Uterus (tissue), 4 donors: ENCODE data around the gene PLCH2. TPM values are rescaled to one million over a fixed set of nuclear protein-coding genes. Genes with fewer than 3 reads are reported as not detected.

Source experiments
- DNase-seq, 2 donors: peaks; one replicate each; pipeline ENCODE4 v3.0.0-alpha.2; 2019 to 2020
- H3K27ac ChIP-seq, 2 donors: fragments of 200-600 bp; sonication (generic); 1 replicate in 1 of 2; 2 replicates in 1 of 2; pipeline ENCODE4 v1.5.1; 2016 to 2018
- H3K27me3 ChIP-seq, 2 donors: fragments of 200-600 bp; sonication (generic); one replicate each; pipeline ENCODE4 v1.5.1; 2018 to 2019; ENCODE audit warnings: control low read depth in 1 of 2
- H3K36me3 ChIP-seq, 2 donors: fragments of 200-600 bp; sonication (generic); one replicate each; pipeline ENCODE4 v1.5.1; 2019; ENCODE audit warnings: control low read depth in 1 of 2
- H3K4me1 ChIP-seq, 2 donors: fragments of 200-600 bp; sonication (generic); one replicate each; pipeline ENCODE4 v1.5.1; 2018 to 2019; ENCODE audit warnings: control low read depth in 1 of 2
- H3K4me3 ChIP-seq, 2 donors: fragments of 200-600 bp; sonication (generic); 1 replicate in 1 of 2; 2 replicates in 1 of 2; pipeline ENCODE4 v1.5.1; 2018 to 2019; ENCODE audit warnings: mild to moderate bottlenecking in 1 of 2
- H3K9me3 ChIP-seq, 2 donors: fragments of 200-600 bp; sonication (generic); one replicate each; pipeline ENCODE4 v1.5.1; 2019; ENCODE audit warnings: control low read depth in 1 of 2
- POLR2A ChIP-seq, 2 donors: fragments of 450-650 bp; IDR thresholded peaks; one replicate each; pipeline ENCODE4 v1.6.1; 2016; ENCODE audit warnings: antibody characterized with exemption in 2 of 2, mild to moderate bottlenecking in 1 of 2, moderate library complexity in 1 of 2
- intact Hi-C: fragments of 100-400 bp; cut with DNase I; formaldehyde crosslinking; loops from one replicate; pipeline ENCODE4 v1.15.1; 2023; ENCODE audit warnings: low total_unique reads
- total RNA-seq, 4 donors: library from RNA; depleted of rRNA in 3 of 4; stranded (reverse); fragments of >200 nt in 3 of 4; gene quantifications; one replicate each; pipeline versions ENCODE4 v1.1.0 to v1.2.4, GENCODE V29; 2014 to 2023
- TF ChIP-seq, protein P1 (sequence below), 4 experiments: fragments of 200-600 bp in 2 of 4; fragments of 450-650 bp in 2 of 4; sonication (generic) in 2 of 4; IDR thresholded peaks; one replicate each; pipeline ENCODE4 v1.5.1; 2016 to 2019; ENCODE audit warnings: antibody characterized with exemption in 4 of 4, mild to moderate bottlenecking in 2 of 4, moderate library complexity in 1 of 4
- donor health status: DM: yes; HTN: yes; CAD: no.

PLCH2 gene
- total RNA-seq, 4 donors from 2014 or later = 0.21 to 3.0 TPM; not detected in 2

DNA sequence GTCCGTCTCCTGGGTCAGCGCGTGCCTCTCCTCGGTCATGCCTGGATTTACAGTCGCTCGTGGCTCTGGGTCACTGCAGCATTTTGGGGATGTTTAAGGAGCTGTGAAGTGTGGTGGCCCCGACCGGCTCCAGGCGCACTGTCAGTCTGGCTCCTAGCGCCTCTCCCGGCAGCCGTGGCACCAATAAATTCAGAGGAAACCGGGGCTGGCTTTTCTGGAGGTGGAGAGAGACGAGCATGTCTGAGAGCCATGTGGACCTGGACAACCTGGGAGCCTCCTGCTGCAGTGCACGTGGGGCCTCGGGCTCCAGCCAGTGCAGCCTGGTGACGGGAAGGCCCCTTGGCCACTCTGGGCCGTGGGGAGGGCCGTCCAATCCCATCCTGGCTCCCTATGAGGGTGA, 17.1 kb downstream of the PLCH2 start:
- H3K4me1 ChIP-seq = no peaks in the 10 kb centered on the region
- H3K9me3 ChIP-seq = peaks cover 0 to 4% of the 10 kb centered on the region in 2 donors
- DNase-seq = no peak
- H3K27me3 ChIP-seq = no peaks in the 10 kb centered on the region
- TF ChIP-seq, protein P1, sequence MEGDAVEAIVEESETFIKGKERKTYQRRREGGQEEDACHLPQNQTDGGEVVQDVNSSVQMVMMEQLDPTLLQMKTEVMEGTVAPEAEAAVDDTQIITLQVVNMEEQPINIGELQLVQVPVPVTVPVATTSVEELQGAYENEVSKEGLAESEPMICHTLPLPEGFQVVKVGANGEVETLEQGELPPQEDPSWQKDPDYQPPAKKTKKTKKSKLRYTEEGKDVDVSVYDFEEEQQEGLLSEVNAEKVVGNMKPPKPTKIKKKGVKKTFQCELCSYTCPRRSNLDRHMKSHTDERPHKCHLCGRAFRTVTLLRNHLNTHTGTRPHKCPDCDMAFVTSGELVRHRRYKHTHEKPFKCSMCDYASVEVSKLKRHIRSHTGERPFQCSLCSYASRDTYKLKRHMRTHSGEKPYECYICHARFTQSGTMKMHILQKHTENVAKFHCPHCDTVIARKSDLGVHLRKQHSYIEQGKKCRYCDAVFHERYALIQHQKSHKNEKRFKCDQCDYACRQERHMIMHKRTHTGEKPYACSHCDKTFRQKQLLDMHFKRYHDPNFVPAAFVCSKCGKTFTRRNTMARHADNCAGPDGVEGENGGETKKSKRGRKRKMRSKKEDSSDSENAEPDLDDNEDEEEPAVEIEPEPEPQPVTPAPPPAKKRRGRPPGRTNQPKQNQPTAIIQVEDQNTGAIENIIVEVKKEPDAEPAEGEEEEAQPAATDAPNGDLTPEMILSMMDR (IDR thresholded peaks at IDR 0.05) = no peak
- no peak for TF ChIP-seq POLR2A (IDR thresholded peaks at IDR 0.05)
- H3K27ac ChIP-seq = no peak overlapping the region
- no peak overlapping the region for H3K4me3 ChIP-seq
- intact Hi-C loops = no loop called here
- H3K36me3 ChIP-seq = no peaks in the 10 kb centered on the region

DNA sequence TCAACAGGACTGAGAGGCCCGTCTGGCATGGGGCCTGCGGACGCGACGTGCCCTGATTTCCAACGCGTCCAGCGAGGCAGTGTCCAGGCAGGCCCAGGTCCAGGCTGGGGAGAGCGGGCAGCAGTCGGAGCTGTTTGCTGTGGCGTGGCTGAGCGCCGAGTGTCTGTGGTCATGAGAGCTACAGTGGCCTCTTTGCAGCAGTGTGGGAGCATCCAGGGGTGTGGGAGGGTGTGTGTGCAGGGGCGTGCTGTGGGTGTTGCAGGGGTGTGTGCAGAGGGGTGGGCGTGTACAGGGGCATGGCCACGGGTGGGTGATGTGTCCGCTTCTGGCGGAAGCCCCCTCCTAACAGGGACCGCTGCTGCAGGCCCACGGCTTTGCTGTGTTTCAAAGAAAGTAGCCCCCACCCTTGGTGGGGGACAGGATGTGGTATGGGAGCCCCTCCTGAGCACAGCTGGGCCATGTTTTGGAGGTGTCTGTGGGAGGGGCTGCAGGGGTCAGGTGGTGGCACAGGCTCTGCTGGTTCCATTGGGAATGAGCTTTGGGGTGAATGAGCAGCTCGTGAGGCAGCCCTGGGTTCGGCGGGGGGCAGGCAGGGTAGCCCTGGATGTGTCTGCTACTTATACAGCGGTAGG, 17.7 kb downstream of the PLCH2 start:
- no peaks in the 10 kb centered on the region for H3K27me3 ChIP-seq
- H3K4me3 ChIP-seq = no peak overlapping the region
- H3K4me1 ChIP-seq = no peaks in the 10 kb centered on the region
- no peaks in the 10 kb centered on the region for H3K36me3 ChIP-seq
- H3K9me3 ChIP-seq = no peaks in the 10 kb centered on the region
- TF ChIP-seq POLR2A (IDR thresholded peaks at IDR 0.05) = no peak
- intact Hi-C loops = no loop called here
- H3K27ac ChIP-seq = no peak overlapping the region
- no peak for DNase-seq

DNA sequence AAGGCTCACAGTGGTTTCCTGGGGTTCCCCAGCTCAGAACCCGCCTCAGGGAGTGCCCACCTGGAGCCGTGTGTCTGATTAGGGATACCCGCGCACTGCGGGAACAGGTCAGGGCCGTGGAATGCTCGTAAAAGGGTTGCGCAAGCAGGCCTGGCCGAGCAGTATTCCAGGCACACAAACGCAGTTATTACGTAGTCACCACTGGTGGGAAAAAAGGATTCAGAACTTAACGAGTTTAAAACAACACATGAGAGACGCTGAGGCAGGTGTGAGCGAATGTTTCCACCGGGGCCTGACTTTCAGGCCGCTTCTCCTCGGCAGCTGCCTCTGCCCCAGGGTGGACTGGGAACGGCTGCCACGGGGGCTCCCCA, 18.2 kb downstream of the PLCH2 start:
- TF ChIP-seq, protein P1 (IDR thresholded peaks at IDR 0.05) = no peak
- no peak for TF ChIP-seq POLR2A (IDR thresholded peaks at IDR 0.05)
- Histone ChIP-seq H3K36me3 (no peaks in the 10 kb centered on the region), H3K27ac (no peak overlapping the region), H3K9me3 (no peaks in the 10 kb centered on the region), H3K4me3 (no peak overlapping the region), H3K27me3 (no peaks in the 10 kb centered on the region), H3K4me1 (no peaks in the 10 kb centered on the region)
- intact Hi-C loops = no loop called here
- DNase-seq = peak in 1 of 2 donors; percentile 31

DNA sequence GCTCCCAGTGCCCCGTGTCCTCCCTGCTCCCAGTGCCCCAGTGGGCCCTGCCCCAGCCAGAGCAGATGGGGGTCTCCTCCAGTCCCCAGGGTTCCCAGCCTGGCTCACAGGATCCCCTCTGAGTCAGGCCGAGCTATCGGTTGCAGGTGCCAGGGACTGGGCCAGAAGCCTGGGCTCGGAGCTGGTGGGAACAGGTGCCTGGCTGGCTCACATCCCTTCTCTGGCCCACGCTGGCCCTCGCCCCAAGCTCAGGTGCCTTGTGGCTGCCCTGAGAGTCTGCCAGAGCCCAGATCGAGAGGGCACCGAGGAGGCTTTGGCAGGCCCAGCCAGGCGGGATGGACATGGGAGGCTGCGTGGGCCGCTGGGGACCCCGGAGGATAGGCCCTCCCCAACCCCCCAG, 18.9 kb downstream of the PLCH2 start:
- TF ChIP-seq, protein P1 (IDR thresholded peaks at IDR 0.05) = no peak
- no peak for TF ChIP-seq POLR2A (IDR thresholded peaks at IDR 0.05)
- H3K4me3 ChIP-seq = no peak overlapping the region
- intact Hi-C loops = no loop called here
- H3K27me3 ChIP-seq = no peaks in the 10 kb centered on the region
- no peak for DNase-seq
- no peaks in the 10 kb centered on the region for H3K9me3 ChIP-seq
- H3K36me3 ChIP-seq = no peaks in the 10 kb centered on the region
- no peak overlapping the region for H3K27ac ChIP-seq
- H3K4me1 ChIP-seq = no peaks in the 10 kb centered on the region

DNA sequence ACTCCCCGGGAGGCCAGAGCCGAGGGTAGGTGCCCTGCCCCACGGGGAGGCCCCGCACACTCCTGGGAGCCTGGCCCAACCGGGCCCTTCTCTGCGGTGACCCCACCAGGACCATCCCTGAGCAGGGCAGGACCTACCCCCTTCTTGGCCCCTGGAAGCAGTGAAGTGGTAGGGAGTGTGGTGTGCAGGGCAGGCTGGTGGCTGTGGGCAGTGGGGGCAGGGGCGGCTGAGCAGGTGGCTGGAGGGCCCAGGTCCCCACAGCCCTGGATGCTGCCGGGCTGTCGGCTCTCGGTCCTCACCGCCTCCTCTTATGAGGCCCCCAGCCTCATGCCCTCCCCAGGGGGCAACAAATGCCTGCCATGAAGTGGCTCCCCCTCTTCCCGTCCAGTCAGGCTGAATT, 19.5 kb downstream of the PLCH2 start:
- Histone ChIP-seq H3K9me3 (no peaks in the 10 kb centered on the region), H3K4me3 (no peak overlapping the region), H3K36me3 (no peaks in the 10 kb centered on the region), H3K4me1 (no peaks in the 10 kb centered on the region), H3K27me3 (no peaks in the 10 kb centered on the region), H3K27ac (no peak overlapping the region)
- intact Hi-C loops = no loop called here
- DNase-seq = no peak
- no peak for TF ChIP-seq POLR2A (IDR thresholded peaks at IDR 0.05)
- TF ChIP-seq, protein P1 (IDR thresholded peaks at IDR 0.05) = no peak
